NCI-H1092 (cell line): ENCODE measurements around the gene RHOT2.
"Not testable (repeated sequence)": the region's sequence is repeated elsewhere in the genome, so short reads cannot be mapped to it uniquely, and the experiment has no call there.

Experiments used
- DNase-seq: peaks from one replicate; lab custom pipeline; 2025; lab: John Stamatoyannopoulos, UW

RHOT2 gene

GRCh38 chr16:700684-701584 lies 33.0 kb downstream of the RHOT2 start:
- no peak for DNase-seq

- no peak for DNase-seq
Measured at GRCh38 chr16:702341-702740, 34.4 kb downstream of the RHOT2 start.

- DNase-seq: no peak
Measured at GRCh38 chr16:703406-703805, 35.5 kb downstream of the RHOT2 start.

DNA sequence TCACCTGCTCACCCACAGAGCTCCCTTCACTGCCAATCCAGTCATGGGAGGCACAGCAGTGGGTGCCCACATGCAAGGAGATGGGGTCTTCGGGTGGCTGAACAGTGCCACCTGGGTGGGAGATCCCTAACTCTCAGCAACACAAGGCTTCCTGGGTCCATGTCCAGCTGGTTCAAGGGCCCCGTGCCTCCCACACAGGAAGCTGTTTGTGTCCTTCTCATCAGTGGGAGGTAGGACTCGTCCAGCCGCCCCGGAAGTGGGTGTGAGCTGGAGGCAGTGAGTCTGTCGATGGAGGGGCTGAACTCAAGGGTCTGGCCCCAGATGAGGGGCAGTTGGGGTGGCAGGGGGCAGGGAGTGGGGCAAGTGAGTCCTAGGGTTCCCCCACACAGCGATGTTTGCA lies 36.1 kb downstream of the RHOT2 start:
- no peak for DNase-seq

DNA sequence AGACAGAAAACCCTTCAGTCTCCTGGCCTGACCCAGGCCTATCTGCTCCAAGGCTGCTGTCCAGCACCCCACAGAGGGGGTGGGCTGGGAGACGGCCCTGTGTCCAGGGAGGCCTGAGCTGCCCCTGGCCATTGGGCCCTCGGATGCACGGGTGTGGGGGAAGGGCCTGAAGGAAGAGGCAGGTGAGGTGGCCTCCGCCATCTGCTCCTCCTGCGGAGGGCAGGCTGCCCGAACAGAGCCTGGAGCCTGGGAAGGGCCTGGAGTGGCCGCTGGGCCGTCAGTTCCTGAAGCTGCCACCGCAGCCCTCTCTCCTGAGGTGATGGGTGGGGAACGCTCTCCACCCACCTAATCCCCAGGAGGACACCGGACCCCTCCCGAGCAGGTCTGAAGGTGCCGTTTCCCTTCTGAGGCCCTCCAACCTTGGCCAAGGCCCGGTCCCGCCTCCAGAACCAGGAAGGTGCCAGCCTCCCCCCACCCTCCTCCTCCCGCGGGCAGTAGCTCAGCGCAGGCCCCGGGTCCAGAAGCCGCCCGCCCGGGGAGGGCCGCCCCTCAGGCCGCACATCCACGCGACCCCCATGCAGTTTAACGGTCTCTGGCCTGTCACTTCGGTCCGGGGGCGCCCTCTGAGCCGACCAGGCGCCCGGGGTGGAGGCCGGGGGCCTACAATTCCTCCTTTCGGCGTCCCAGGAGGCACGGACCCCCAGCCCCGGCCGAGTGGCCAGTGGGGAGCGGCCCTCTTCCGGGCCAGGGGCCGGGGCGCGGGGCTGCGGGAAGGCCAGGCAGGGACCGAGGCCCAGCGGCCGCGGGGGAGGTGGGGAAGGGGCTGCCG lies 36.8 kb downstream of the RHOT2 start:
- DNase-seq: no peak

- peak; percentile 62 for DNase-seq
Measured at GRCh38 chr16:705431-706188, 37.7 kb downstream of the RHOT2 start, which contains the start of gene FBXL16. Gene FBXL16 (minus strand): TSS chr16:705801. CDS start chr16:697405, 8,396 bp downstream.

DNA sequence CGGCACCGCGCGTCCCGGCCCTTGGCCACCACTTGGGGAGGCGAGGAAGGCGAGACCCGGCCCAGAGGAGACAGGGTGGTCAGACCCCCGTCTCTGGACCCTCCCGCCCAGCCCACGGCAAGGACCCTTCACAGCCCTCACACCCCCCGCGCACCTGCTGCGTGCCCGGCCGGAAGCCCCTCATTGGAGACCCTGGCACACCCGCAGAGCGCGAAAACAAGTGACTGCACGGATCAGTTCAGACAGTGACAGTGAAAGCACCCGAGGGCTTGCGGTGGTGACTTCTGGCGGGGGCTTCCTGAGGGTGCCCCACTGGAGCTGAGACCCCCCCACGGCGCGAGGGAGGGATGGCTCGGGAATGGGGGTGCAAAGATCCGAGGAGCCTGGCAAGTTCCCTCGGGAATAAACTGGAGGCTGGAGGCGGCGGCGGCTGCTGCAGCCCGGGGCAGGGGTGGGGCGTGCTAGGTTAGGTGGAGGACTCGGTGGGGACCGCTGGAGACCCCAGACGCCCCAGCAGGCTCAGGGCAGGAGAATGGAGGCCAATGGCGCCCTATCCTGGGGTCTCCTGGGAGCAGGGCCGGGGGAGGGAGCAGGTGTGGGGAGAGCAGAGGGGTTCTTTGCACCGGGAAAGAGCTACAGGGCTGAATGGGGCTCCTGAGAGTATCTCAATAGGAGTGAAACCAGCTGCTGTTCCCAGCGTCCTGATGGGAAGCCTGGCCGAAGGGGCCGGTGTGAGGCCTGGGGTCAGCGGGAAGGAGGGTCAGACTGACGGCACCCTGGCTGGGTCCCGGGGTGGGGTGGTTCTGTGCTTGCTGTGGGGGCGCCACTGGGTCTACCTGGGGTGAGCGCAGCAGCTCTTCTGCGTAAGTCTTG lies 38.5 kb downstream of the RHOT2 start:
- DNase-seq: peak; percentile 29

DNA sequence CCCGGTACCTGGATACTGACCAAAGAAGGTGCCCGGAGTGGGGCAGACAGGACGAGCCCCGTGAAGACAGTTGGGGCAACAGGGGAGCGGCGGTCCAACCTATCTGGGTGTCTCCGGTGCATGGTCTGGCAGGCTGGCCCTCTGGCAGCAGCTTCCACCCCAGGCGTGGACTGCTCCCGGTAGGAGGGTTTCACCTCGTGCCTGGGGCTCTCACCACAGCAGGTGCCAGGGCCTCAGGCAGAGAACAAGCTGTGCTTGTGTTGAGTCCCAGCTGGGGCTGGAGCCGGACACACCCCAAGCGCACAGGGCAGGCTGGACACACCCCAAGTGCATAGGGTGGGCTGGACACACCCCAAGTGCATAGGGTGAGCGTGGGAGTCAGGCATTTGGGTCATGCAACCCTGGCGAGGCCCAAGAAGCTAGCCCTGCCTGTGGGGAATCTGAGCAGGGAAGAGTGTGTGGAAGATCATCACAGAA lies 39.2 kb downstream of the RHOT2 start:
- DNase-seq: no peak

GRCh38 chr16:708019-708418 lies 40.1 kb downstream of the RHOT2 start:
- no peak for DNase-seq

DNA sequence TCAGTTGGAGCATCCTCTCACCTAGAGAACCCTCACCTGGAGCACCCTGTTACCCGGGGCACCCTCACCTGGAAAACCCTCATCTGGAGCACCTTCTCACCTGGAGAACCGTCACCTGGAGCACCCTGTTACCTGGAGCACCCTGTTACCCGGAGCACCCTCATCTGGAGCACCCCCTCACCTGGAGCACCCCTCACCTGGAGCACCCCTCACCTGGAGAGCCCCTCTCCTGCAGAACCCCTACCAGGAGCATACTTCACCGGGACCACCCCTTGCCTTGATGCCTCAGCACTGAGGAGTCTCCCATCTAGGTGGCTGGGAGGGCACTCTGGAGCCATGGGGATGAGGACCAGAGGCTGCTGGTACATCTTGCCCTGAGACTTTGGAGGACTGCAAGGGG lies 41.0 kb downstream of the RHOT2 start:
- no peak for DNase-seq

DNA sequence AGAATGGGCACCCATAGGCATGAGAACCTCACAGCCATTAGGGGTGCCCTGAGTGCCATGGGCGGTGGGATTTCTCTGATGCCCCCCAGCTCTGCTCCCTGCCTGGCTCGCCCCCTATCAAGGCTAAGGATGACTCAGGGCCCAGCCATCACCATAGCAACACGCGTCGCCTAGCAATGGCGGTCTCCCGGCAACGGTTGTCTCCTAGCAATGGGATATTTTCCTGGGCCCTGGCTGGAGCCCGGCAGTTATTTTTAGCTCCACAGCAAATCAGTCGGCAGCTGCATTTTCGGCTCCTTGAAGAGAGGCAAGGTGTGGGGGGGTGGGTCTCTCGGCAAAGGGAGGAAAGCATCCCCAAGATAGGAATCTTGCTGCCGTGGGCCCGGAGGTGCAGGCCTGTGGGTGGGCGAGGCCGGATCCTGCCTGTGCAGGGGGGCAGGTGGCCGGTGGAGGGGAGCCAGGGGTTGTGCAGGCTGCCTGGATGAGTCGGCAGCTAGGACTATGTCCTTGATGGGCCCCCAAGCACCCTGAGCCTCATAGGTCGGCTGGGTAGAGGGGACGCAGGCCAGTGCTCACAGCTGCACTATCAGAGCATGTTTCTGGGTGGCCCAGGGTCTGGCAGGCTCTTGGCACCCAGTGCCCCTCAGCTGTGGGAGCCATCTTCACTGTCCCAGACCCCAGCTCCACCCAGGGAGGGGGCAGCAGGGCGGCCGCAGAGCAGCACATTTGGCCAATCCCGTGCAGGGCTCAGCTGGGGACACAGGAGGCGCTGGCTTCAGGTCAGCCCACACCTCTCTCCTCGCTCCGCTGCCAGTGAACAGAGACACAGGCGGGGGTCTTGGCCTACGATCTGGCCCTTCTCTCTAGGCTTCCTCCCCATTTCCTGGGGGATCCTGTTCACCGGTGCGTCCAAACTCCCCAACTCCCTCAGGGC lies 41.9 kb downstream of the RHOT2 start:
- peak; percentile 87 for DNase-seq

- no peak for DNase-seq
Measured at GRCh38 chr16:710500-711075, 42.7 kb downstream of the RHOT2 start.

GRCh38 chr16:711084-711483 lies 43.2 kb downstream of the RHOT2 start:
- no peak for DNase-seq

DNA sequence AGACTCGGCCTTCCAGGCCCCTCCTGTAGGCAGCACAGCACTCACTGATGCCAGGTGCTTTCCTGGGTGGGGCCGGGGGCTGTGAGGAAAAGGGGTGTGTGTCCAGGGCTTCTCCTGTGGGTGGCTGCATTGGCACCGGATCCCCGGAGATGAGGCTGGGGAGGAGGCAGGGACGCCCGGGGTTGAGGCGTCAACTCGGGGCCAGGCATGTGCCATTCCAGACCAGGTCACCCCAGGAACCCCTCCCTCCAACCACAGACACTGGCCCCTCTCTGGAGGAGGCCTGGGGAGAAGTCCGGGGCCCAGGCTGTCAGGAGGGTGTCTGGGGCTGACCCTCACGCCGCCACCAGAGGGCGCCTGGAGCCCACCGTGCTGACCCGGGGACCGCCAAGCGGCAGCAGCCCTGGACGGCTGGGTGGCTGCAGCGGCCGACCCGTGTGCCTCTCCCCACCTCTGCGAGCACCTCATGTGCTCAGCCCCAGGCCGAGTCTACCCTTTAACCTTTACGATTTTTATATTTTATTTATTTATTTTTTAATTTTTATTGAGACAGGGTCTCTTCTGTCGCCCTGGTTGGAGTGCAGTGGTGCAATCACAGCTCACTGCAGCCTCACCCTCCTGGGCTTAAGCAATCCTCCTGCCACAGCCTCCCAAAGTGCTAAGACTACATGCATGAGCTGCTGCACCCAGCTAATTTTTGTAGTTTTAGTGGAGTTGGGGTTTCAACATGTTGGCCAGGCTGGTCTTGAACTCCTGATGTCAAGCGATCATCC lies 43.8 kb downstream of the RHOT2 start:
- DNase-seq: peak; percentile 52

GRCh38 chr16:712740-713250 lies 44.9 kb downstream of the RHOT2 start:
- DNase-seq: not testable (repeated sequence)

- DNase-seq: no peak
Measured at GRCh38 chr16:714079-714478, 46.1 kb downstream of the RHOT2 start.

GRCh38 chr16:714558-715476 lies 46.9 kb downstream of the RHOT2 start, which contains the start of gene METRN:
Gene METRN (plus strand): TSS chr16:715118. CDS start chr16:715290, 172 bp downstream.
- peak; percentile 66 for DNase-seq
